ENCODE measurements around the gene GNPNAT1. TPM values are rescaled to one million over a fixed set of nuclear protein-coding genes. Genes with fewer than 3 reads are reported as not detected.
A peak's percentile ranks its signal among the peaks of the same experiment; 100 is the strongest.

Gene GNPNAT1
- total RNA-seq, result 33.9 and 47.4 TPM in 2 replicates

DNA sequence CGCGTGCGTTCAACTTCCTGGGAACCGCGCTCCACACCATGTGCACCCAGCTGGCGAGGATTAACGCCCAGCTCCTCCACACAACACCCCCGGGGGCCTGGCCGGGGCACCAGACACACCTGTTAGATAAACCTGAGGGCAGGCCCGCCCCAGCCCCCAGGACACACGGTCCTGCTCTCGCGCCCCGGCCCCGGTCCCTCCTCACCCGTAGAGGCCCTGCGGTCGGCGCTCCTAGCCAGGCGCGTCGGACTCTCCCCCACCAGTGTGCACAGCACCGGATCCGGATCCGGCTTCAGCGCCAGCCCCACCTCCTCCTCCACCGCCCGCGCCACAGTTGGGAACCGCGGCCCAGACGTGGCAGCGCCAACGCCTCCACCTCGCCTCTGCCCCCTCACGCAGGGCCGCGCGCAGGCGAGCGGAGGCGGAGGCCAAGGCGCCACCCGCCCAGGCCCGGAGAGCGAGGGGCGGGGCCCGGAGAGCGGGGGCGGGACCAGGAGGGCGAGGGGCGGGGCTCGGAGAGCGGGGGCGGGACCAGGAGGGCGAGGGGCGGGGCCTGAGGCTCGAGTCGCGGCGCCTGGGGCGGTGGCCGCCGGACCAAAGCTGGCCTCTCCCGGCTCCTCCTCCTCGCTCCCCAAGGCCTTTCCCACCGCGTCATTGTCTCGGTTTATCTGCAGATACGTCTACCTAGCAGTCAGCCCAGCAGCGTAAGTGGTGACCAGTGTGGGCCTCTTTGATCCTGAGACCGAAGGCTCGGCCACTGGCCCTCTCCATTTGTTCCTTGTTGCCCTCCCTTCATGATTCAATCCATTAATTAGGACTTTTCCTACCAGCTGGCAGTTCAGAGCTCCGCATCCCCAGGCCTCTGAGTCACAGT, at the start of gene GNPNAT1:
Gene GNPNAT1 (minus strand): TSS at position 385 of the 874 bp plus-strand sequence. CDS start 6,957 bp downstream, outside the sequence.
- DNase-seq (ENCODE audit: low read depth), result peak; percentile 91

DNA sequence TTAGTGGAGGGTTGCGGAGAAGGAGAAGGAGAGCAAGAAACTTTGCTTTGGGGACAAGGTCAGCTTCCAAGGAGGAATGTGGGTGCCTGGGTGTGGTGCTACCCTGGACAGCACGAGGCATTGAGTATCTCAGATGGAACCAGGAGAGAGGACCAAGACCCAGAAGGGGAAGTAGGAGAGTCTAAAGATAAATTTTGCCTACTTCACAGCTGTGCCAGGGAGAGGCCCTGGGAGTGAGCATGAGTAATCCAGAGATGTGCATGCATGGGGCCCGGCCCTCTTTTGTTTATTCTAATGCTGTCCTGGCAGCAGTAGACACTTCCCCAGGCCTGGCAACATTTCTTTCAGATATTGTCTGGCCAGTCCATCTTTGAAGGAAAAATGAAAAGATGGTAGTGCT, 49.5 kb upstream of the GNPNAT1 start:
- no peak for DNase-seq (ENCODE audit: low read depth)

DNA sequence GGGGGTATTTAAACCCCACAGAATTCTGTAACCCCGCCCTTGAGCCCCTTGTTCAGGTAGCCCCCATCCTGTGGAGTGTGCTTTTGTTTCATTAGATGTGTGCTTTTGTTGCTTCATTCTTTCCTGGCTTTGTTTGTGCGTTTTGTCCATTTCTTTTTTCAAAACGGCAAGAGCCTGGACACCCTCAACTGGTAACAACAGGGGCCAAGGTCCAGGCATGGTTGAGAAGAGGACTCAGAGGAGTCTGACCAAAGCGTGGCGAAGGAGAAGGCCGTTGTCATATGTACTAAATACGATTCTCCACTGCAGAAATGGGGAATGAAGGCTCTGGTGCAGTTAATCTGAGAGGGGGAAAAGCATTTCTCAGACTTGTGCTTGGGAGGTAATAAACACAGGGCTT, 46.0 kb upstream of the GNPNAT1 start:
- no peak for DNase-seq (ENCODE audit: low read depth)

DNA sequence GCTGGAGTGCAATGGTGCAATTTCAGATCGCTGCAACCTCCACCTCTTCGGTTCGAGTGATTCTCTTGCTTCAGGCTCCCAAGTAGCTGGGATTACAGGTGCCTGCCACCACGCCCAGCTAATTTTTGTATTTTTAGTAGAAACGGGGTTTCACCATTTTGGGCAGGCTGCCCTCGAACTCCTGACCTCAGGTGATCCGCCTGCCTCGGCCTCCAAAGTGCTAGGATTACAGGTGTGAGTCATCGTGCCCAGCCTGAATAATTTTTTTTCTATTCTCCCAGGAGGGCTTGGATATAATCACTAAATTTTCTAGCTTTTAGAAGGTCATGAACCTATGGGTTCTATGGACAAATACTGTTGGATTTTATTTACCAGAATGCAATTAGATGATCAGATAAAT, 44.7 kb upstream of the GNPNAT1 start:
- no peak for DNase-seq (ENCODE audit: low read depth)

DNA sequence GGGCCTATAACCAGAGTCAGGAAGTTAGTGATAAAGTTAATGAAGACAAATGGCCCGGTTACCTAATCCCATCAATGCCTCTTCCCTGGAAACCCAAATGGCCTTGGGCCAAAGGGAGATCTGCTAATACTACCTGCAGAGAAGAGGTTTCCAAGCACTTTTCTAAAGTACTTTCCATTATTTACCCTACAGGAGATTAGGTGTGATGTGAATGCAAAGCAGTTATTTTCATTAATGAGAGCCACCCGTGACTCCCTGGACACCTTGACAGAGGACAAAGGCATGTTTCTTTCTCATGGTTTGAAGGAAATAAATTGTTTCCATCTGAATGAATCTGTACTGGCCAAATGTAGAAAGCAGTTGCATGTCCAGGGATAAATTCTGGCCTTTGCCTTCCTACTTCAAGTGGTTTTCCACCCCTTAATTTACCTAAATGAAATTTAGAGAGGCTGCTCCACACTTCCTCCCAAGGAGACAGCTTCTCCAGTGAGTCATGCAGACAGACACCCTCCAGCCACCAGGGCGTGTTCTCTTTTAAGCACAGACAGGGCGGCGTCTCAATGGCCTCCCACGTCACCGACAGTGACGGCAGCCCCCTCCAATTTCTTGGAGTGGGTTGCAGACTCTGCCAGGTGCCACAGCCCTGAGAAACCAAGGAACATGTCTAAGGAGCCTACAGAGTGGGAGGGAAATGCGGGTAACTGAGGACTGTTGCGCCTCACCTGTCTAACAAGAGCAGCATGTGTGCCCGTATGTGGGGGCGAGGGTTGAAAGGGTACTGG, 43.9 kb upstream of the GNPNAT1 start:
- peak; percentile 44 for DNase-seq (ENCODE audit: low read depth)

DNA sequence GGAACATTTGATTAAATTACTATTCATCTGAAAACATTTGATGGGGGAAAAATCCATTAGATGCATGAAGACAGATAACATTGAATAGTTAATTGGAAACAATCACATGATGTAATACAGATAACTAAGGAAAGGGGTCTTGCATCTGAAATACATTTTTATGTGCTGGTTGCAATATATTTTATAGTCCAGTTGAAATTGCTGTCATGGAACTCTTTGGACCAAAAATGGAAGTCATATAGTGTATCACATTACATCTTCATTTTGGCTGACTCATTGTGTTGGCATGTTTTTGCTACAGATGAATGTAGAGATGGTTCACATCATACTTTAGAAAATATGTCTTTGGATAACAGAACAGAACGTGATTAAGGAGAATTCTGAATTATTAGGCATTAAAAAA, 43.0 kb upstream of the GNPNAT1 start:
- DNase-seq (ENCODE audit: low read depth), result no peak

DNA sequence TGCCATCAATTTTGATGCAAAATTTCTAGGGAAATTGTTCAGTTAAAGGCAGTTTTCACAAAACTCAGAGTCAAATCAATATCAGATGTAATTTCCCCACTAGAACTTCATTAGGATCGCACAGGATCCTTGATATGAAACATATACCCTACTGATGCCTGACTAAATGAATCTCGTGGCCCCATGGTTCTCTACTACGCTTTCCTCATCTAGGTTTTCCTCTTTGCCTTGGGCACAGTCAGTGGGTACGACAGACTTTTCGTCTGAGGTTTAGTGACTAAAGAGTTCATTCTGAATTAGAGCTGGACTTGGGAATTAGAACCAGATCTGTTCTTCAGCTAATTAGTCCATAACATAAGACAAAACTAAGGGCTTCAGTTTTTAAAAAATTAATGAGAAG, 42.5 kb upstream of the GNPNAT1 start:
- no peak for DNase-seq (ENCODE audit: low read depth)

DNA sequence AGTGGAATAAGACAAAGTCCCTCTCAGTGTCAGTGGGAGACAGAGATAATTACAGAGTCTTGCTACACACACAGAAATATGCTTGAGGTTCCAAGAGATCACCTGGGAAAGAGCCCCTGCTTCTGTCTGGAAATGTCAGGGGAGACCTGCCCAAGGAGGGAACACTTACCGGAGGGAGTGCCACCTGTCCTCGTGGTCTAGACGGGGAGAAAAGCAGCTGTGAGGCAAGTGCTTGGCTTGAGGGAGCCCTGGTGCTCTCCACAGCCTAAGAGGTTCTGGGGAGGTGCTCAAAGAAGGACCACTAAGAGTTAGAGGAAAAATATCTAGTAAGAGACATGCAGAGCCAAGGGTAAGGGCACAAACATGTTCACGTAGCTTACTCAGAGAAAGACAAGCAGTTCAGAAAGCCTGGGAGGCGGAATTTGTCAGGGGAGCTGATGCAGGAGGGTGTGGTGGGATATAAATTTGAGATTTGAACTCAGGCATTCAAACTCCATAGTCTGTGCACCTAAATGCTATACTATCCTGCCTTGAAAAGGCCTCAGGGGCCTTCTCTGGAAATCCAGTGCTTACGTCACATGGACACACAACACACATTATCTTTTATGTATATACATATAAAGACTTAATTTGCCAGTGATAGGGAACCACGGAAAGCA, 38.2 kb upstream of the GNPNAT1 start:
- DNase-seq (ENCODE audit: low read depth), result no peak

DNA sequence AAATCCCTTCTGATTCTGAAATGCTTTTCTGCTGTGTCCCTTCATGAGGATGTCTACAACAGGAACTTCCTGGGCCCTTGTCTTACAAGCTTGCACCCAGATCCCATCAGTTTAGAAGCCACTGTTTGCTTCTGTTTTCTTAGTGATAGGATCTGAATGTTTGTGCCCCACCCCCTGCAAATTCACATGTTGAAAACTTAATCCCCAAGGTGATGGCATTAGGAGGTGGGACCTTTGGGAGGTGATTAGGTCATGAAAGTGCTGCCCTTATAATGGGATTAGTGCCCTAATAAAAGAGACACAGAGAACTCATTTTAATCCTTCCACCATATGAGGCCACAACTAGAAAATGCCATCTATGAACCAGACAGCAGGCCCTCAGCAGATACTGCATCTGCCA, 36.0 kb upstream of the GNPNAT1 start:
- no peak for DNase-seq (ENCODE audit: low read depth)

DNA sequence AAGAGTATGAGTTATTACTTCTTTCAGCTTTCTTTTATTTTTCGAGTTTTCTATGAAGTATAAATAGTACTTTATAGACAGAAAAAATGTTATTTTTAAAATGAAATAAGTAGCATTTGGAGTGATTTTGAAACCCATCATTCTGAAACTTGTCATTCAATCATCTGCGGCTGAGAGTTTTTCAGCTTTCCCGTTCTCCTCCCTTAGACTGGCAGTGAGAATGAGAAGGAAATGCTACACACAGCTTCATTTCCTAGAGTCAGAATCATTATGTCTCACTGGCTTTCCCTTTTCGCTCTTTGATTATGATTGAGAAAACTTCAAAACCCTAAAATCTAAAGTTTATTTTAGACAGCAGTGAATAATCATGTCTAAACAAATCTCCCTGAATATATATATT, 33.7 kb upstream of the GNPNAT1 start:
- DNase-seq (ENCODE audit: low read depth), result no peak

DNA sequence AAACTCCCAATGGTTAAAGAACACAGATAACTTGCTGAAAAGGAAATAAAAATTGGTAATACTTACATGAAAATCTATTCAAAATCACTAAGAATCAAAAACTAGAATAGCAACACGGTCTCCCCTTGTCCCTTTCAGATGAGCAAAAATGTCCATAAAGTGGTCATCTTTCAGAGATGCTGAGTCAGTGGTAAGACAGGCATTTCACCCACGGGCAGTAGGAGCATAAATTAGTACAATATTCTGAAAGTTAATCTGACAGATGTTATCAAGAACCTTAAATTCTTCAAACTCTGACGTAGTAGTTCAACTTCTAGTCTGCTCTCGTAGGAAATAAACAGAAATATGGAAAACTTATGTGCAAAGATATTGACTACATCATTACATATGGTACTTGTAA, 33.1 kb upstream of the GNPNAT1 start:
- DNase-seq (ENCODE audit: low read depth), result no peak

DNA sequence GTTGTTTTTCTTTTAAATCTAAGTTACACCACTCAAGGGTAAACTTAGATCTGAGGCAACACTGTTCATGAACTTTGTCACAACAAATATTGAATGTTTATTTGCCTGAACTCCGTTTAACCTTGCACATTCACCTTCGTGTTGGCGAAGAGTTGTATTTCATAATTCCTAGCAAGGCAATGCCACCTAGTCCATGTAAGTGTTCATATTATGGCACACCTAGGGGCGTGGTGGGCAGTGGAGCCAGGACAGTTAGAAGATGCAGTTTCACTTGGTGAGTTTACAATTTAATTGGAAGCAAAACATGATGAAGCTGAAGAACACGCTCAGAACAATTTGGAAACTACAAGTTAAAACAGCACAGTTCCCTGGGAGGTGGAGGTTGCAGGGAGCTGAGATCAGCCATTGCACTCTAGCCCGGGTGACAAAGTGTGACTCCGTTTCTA, 30.4 kb upstream of the GNPNAT1 start:
- DNase-seq (ENCODE audit: low read depth), result no peak

DNA sequence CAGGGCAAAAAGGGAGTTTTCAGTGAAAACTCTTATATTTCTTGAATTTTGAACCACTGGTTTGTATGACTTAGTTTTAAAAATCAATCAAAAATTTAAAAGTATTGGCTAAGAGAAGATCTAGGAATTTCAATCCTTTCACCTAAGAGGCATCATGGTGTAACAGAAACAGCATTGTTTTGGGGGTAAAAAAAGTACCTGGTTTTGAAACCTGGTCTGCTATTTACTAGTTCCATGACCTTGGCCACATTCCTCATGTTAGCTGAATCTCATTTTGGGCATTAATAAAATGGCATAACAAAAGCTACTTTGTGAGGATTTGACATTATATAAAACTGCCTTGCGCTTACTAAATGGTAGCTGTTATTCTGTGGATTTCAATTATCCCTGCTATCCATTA, 16.7 kb upstream of the GNPNAT1 start:
- DNase-seq (ENCODE audit: low read depth), result no peak

DNA sequence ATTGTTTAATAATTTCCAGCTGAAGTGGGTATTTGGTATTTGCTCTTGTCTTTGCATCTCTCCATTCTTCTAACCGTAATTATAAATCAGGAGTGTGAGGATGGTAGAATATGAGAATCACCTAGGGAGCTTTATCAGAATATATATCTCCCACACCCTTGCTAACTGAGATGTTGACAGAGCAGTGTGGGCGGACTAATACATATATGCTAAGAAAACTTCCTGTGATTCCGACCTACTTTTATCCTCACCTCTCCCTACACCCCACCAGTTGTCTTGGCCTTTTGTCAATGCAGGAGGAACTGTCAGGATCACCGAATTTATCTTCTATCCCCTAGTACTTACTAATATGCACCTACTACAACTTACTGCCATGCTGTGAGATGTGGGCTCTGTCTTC, 14.7 kb upstream of the GNPNAT1 start:
- DNase-seq (ENCODE audit: low read depth), result no peak

DNA sequence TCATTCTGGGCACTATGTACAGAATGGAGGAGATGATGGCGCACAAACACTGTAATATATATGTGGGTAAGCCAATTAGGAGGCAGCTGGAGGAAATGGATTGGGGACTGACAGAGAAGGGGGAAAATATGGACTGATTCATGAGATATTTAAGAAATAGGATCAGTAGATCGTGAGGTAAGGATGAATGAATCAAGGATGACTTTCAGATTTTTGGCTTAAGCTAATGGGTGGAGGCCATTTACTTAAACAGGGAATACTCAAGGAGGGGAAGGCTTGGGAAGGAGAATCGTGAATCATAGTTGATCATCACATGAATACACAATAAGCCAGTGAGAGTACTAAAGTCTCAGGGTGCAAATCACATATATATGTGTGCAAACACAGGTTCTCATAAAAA, 11.2 kb upstream of the GNPNAT1 start:
- DNase-seq (ENCODE audit: low read depth), result no peak

DNA sequence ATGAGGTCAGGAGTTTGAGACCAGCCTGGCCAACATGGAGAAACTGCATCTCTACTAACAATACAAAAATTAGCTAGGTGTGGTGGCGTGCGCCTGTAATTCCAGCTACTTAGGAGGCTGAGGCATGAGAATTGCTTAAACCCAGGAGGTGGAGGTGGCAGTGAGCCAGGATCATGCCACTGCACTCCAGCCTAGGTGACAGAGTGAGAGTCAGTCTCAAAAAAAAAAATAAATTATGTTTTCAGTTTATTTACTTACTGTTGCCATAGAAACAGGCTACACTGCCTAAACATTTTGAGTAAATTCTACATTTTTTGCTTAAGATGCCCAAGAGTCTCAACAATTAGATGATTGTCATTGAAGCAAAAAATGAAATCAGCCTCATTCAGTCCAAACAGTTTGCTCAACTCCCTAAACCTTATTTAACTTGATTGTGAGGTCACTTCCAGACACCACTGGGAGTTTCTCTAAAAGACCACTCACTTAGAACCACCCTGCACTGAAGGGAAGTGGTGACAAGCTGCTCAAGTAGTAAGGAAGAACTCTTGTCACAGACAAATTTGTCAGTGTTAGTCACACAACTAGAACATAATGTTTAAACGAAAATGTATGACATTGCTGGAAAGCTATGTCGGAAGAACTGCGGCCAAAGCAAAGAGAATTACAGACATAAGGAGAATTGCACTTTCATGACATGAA, 9.8 kb upstream of the GNPNAT1 start:
- DNase-seq (ENCODE audit: low read depth), result peak; percentile 70

DNA sequence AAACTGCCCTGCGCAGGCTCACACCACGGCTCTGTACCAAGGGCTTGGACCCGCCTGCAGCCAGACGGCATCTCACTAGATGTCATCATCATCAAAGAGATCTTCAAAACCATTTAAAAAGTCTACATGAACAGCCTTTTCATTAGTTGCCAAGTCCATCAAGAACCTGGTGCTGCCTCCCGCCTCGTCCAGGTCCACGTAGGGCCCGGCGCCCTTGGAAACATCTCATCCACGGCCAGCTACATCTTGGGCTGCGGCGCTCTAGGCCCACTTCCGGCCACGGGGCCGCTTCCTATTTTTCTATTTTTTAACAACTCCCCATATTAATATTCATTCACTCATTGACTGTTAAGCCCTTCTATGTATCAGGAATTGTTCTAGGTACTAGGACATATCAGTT, 7.4 kb upstream of the GNPNAT1 start:
- DNase-seq (ENCODE audit: low read depth), result no peak

DNA sequence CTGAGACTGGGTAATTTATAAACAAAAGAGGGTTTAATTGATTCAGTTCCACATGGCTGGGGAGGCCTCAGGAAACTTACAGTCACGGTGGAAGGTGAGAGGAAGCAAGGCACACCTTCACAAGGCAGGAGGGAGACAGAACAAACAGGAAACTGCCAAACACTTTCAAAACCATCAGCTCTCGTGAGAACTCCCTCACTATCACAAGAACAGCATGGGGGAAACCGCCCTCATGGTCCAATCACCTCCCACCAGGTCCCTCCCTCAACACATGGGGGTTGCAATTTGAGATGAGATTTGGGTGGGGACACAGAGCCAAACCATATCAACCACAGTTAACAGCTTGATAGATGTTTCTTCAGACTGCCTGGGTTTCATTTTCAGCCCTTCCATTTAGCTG, 6.2 kb upstream of the GNPNAT1 start:
- DNase-seq (ENCODE audit: low read depth), result no peak

DNA sequence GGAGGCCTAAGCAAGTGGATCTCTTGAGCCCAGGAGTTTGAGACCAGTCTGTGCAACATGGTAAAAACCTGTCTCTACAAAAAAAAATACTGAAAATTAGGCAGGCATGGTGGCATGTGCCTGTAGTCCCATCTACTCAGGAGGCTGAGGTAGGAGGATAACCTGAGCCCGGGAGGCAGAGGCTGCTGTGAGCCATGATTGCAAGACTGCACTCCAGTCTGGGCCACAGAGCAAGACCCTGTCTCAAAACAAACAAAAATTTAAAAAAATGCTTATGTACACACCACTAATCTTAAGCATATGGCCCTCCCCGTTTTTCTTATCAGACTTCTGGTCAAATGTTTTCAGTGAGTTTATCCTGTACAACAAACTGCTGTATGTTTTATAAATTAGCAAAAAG, 1.7 kb upstream of the GNPNAT1 start:
- no peak for DNase-seq (ENCODE audit: low read depth)

DNA sequence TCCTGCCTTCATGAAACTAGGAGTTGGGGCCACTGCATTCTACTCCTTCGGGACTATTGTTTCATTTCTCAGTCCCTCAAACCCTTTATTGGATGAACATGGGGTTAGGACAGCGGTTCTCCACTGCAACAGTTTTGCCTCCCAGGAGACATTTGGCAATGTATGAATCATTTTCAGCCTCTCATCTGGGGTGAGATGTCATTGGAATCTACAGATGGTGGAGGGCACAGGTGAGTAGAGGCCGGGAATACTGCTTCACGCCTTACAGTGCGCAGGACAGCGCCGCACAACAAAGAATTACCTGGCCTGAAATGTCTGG, 649 bp upstream of the GNPNAT1 start:
- DNase-seq (ENCODE audit: low read depth), result no peak

DNA sequence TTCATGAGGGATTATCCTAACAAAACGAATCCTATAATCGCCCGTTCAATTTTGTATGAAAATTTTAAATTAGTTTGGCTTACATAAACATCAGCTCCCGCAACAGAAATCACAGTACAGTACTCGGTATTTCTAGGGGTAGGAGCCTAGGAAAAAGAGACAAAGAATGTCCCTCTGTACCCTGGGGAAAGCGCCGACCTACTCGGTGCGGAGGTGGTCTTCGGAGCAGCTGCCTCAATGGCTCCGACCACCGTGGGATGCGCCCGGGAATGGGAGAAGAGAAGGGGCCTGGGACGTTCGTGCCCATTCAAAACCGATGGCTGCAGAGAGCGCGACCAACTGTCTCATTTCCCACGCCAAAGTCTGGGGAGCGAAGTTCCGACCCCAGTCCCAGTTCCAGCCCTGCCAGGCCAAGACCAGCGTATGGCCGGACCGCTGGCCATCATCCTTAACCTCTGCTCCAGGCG, 618 bp downstream of the GNPNAT1 start:
- DNase-seq (ENCODE audit: low read depth), result no peak
